ENCODE data around the gene LCOR. TPM values are rescaled to one million over a fixed set of nuclear protein-coding genes. Genes with fewer than 3 reads are reported as not detected.

LCOR gene
- total RNA-seq, 4 donors from 2014 or later, result 9.2 to 20.0 (median 14.6) TPM

DNA sequence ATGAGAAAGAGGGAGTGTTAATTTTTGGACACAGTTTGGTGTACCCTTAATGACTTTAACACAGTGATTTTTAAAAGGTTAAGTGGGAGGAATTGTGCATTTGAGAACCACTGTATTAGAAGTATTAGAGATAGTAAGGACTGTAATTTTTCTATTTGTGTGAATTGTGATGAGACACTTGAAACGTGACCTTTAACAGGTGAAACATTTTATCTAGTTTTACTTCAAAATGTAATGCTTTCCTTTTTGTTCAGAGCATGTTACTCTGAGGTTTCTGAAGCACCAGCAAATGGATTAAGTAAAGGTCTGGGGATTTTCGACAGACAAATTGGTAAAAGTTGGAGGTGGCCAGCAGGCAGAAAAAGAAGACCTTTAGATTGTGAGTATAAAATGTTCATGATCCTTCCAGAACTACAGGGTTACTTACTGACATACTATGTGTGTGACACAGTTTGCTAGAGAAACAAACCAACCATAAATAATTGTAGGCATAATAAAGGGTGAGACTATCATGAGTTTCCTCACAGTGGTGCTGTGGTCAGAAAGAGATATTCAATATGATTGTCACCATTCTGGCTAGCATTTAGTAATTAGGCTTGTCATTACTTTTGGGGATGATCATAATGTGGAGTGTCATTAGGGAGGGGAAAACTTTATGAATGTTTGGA is 26.1 kb downstream of the LCOR start:
- ATAC-seq, result no peak

DNA sequence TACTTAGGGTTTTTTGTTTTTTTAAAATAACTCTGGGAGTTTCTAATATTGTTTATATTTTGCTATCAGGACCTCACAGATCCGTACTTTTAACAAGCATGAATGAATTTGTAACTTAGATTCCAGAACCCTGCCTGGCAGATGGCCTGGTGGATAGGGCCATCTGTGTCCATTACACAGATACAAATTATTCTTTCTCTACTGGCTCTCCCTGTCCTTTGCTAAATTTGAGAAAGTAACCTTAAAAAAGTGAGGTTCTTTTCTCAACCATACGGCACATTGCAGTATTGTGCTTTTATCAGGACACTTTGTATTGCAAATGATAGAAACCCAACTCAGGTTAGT is 26.6 kb downstream of the LCOR start:
- Histone ChIP-seq H3K4me1 (peaks cover 38 to 49% of the 10 kb centered on the region in 2 donors), H3K9me3 (no peaks in the 10 kb centered on the region), H3K27me3 (no peaks in the 10 kb centered on the region), H3K4me3 (no peak overlapping the region), H3K27ac (peak overlapping the region; percentile 7 to 68 (median 49)), H3K36me3 (no peaks in the 10 kb centered on the region)
- in situ Hi-C loops (cut with MboI; ENCODE audit: low sequenced_read_pairs in 4 of 4) (no loop called here), intact Hi-C loops (cut with DNase I; ENCODE audit: low total_unique reads) (no loop called here)
- no peak for DNase-seq
- TF ChIP-seq POLR2A (IDR thresholded peaks at IDR 0.05), result no peak
- TF ChIP-seq, protein P1, sequence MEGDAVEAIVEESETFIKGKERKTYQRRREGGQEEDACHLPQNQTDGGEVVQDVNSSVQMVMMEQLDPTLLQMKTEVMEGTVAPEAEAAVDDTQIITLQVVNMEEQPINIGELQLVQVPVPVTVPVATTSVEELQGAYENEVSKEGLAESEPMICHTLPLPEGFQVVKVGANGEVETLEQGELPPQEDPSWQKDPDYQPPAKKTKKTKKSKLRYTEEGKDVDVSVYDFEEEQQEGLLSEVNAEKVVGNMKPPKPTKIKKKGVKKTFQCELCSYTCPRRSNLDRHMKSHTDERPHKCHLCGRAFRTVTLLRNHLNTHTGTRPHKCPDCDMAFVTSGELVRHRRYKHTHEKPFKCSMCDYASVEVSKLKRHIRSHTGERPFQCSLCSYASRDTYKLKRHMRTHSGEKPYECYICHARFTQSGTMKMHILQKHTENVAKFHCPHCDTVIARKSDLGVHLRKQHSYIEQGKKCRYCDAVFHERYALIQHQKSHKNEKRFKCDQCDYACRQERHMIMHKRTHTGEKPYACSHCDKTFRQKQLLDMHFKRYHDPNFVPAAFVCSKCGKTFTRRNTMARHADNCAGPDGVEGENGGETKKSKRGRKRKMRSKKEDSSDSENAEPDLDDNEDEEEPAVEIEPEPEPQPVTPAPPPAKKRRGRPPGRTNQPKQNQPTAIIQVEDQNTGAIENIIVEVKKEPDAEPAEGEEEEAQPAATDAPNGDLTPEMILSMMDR (IDR thresholded peaks at IDR 0.05 in 4 of 5, conservative IDR thresholded peaks at IDR 0.05 in 1 of 5), result no peak
- ATAC-seq, result no peak

More for the DNA sequence above, 26.1 kb downstream of the LCOR start:
- Histone ChIP-seq H3K4me1 (peaks cover 35 to 51% of the 10 kb centered on the region in 2 donors), H3K9me3 (no peaks in the 10 kb centered on the region), H3K27me3 (no peaks in the 10 kb centered on the region), H3K27ac (peak overlapping the region; percentile 19 to 68 (median 49)), H3K4me3 (no peak overlapping the region), H3K36me3 (no peaks in the 10 kb centered on the region)
- intact Hi-C loops (cut with DNase I; ENCODE audit: low total_unique reads), result no loop called here
- DNase-seq, result no peak
- in situ Hi-C loops (cut with MboI; ENCODE audit: low sequenced_read_pairs in 4 of 4), result no loop called here
- TF ChIP-seq POLR2A (IDR thresholded peaks at IDR 0.05), result no peak
- TF ChIP-seq, protein P1 (IDR thresholded peaks at IDR 0.05 in 4 of 5, conservative IDR thresholded peaks at IDR 0.05 in 1 of 5), result no peak

DNA sequence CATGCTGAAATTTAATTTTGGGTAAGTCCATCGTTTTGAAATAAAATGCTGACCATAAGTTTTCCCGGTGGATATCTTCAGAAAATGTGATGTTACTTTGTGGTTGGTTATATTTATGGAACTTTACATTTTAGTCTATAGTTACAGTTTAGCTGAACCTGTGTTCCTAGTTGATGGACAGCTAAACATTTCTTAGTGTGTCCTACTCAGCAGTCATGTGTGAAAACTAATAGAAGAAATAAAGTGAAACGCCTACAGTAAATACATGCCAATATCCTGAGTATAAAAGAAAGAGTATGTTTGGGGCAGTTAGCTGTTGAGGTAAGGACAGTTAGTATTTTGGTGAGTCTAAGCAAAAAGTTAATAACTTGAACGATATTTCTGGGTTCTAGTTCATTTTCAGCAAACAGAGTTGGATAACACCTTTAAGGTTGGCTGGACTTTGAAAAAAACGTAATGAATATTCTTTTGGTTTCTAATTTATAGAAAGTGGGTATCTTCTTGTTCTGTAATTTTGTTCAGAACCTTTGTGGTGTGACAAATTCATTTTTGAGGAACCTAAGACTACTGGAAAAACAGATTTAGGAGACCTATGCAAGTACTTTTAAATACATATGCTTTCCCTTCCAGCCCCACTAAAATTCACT is 28.7 kb downstream of the LCOR start:
- no peak for DNase-seq
- in situ Hi-C loops (cut with MboI; ENCODE audit: low sequenced_read_pairs in 4 of 4) (no loop called here), intact Hi-C loops (cut with DNase I; ENCODE audit: low total_unique reads) (no loop called here)
- TF ChIP-seq, protein P1 (IDR thresholded peaks at IDR 0.05 in 4 of 5, conservative IDR thresholded peaks at IDR 0.05 in 1 of 5), result no peak
- TF ChIP-seq POLR2A (IDR thresholded peaks at IDR 0.05), result no peak
- Histone ChIP-seq H3K4me3 (no peak overlapping the region), H3K9me3 (no peaks in the 10 kb centered on the region), H3K36me3 (no peaks in the 10 kb centered on the region), H3K27me3 (no peaks in the 10 kb centered on the region), H3K27ac (peak overlapping the region in 2 of 4 donors; percentile 33 to 49), H3K4me1 (peaks cover 53 to 64% of the 10 kb centered on the region in 2 donors)
- ATAC-seq, result no peak

DNA sequence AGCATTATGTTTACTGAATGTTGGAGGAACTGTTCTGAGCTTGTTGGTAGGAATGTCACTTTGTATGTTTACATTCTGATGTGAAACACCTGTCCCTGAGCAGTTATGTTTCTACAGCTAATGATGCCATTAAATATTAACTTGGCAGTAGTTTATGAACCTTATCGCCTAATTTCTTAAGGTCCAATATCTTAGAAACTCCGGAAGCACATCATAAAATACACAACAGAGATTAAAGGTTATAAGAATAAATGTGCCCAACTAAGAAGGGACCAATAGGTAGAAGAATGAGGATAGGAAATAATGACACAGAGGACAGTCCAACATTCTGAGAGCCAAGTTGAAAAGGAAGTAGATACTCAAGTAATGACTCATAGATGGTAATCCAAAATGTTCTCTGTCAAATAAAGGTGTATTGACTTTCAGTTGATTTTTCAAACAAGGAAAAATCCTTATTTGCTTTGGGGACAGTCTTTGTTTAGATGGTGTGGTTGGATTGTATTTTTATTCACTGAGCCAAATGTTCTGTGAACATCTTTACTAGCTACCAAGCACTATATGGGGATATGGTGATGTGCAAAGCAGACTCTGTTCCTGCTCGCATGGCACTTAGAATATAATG is 31.9 kb downstream of the LCOR start:
- TF ChIP-seq, protein P1 (IDR thresholded peaks at IDR 0.05 in 4 of 5, conservative IDR thresholded peaks at IDR 0.05 in 1 of 5), result no peak
- TF ChIP-seq POLR2A (IDR thresholded peaks at IDR 0.05), result no peak
- peak; percentile 56 to 78 for ATAC-seq
- no peaks in the 10 kb centered on the region for H3K36me3 ChIP-seq
- no peak for DNase-seq
- H3K27ac ChIP-seq, result peak overlapping the region in 2 of 4 donors; percentile 13 to 43
- peaks cover 29 to 38% of the 10 kb centered on the region in 2 donors for H3K4me1 ChIP-seq
- H3K27me3 ChIP-seq, result no peaks in the 10 kb centered on the region
- H3K4me3 ChIP-seq, result no peak overlapping the region
- H3K9me3 ChIP-seq, result no peaks in the 10 kb centered on the region
- intact Hi-C loops (cut with DNase I; ENCODE audit: low total_unique reads), result no loop called here
- in situ Hi-C loops (cut with MboI; ENCODE audit: low sequenced_read_pairs in 4 of 4), result no loop called here
